Mesenteric fat pad (tissue), 1 donor: ENCODE measurements around the gene EXOC2. TPM values are rescaled to one million over a fixed set of nuclear protein-coding genes. Genes with fewer than 3 reads are reported as not detected.
"Not testable (repeated sequence)": the region's sequence is repeated elsewhere in the genome, so short reads cannot be mapped to it uniquely, and the experiment has no call there.

Source experiments
- DNase-seq: peaks from one replicate; pipeline ENCODE4 v3.0.0-alpha.2; 2020; ENCODE audit warnings: low spot score
- total RNA-seq: library from RNA; stranded (reverse); fragmentation: NEBNext Ultra II Directional; extraction: Animal tissue kit (Norgen Biotek cat#: 25700); gene quantifications from one replicate; pipeline ENCODE4 v1.2.1, GENCODE V29; 2021
- donor health status: DM: yes; HTN: yes; CAD: no.

The EXOC2 gene
- total RNA-seq, 1 donor from 2014 or later: 15.3 TPM

GRCh38 chr6:710601-711571, 17.9 kb upstream of the EXOC2 start:
- DNase-seq: no peak

GRCh38 chr6:709471-710056, 16.6 kb upstream of the EXOC2 start:
- DNase-seq: no peak

- DNase-seq: no peak
Observed at GRCh38 chr6:708237-708598, 15.3 kb upstream of the EXOC2 start.

GRCh38 chr6:707576-708236, 14.8 kb upstream of the EXOC2 start:
- DNase-seq: no peak

GRCh38 chr6:706819-707381, 14.0 kb upstream of the EXOC2 start:
- no peak for DNase-seq

- DNase-seq: no peak
Observed at GRCh38 chr6:706146-706545, 13.2 kb upstream of the EXOC2 start.

GRCh38 chr6:705047-705446, 12.1 kb upstream of the EXOC2 start:
- no peak for DNase-seq

GRCh38 chr6:704046-704445, 11.1 kb upstream of the EXOC2 start:
- no peak for DNase-seq

- DNase-seq: no peak
Observed at GRCh38 chr6:703552-703951, 10.6 kb upstream of the EXOC2 start.

GRCh38 chr6:701700-702479, 9.0 kb upstream of the EXOC2 start:
- no peak for DNase-seq

- no peak for DNase-seq
Observed at GRCh38 chr6:701215-701614, 8.3 kb upstream of the EXOC2 start.

GRCh38 chr6:700490-700889, 7.6 kb upstream of the EXOC2 start:
- no peak for DNase-seq

GRCh38 chr6:699319-699718, 6.4 kb upstream of the EXOC2 start:
- DNase-seq: no peak

GRCh38 chr6:694431-695126, 1.6 kb upstream of the EXOC2 start:
- not testable (repeated sequence) for DNase-seq

GRCh38 chr6:693723-694009, 727 bp upstream of the EXOC2 start:
- DNase-seq: no peak

GRCh38 chr6:692356-692851, 535 bp downstream of the EXOC2 start:
- no peak for DNase-seq

- no peak for DNase-seq
Observed at GRCh38 chr6:689223-689622, 3.7 kb downstream of the EXOC2 start.

GRCh38 chr6:686497-686896, 6.4 kb downstream of the EXOC2 start:
- DNase-seq: no peak

GRCh38 chr6:684831-685636, 7.9 kb downstream of the EXOC2 start:
- DNase-seq: no peak
